ENCODE data around the gene RGL1.

Gene RGL1

GRCh38 chr1:183953031-183953430 lies 148.1 kb downstream of the RGL1 start:
- Histone ChIP-seq H3K27me3 (ENCODE audit: control insufficient read depth, insufficient read depth, low read length) (no peaks in the 10 kb centered on the region), H3K36me3 (ENCODE audit: control insufficient read depth, low read depth, low read length) (no peaks in the 10 kb centered on the region), H3K27ac (ENCODE audit: low read length) (no peak overlapping the region), H3K4me1 (ENCODE audit: control insufficient read depth, low read depth, low read length) (no peaks in the 10 kb centered on the region), H3K4me3 (ENCODE audit: low read length) (no peak overlapping the region), H3K9me3 (ENCODE audit: control insufficient read depth, low read depth, low read length) (no peaks in the 10 kb centered on the region), H3K9ac (ENCODE audit: low read length) (no peak overlapping the region)

GRCh38 chr1:183954496-183954895 lies 149.6 kb downstream of the RGL1 start:
- Histone ChIP-seq H3K4me3 (ENCODE audit: low read length) (no peak overlapping the region), H3K36me3 (ENCODE audit: control insufficient read depth, low read depth, low read length) (no peaks in the 10 kb centered on the region), H3K27ac (ENCODE audit: low read length) (no peak overlapping the region), H3K4me1 (ENCODE audit: control insufficient read depth, low read depth, low read length) (no peaks in the 10 kb centered on the region), H3K9ac (ENCODE audit: low read length) (no peak overlapping the region), H3K27me3 (ENCODE audit: control insufficient read depth, insufficient read depth, low read length) (no peaks in the 10 kb centered on the region), H3K9me3 (ENCODE audit: control insufficient read depth, low read depth, low read length) (no peaks in the 10 kb centered on the region)

- no peak overlapping the region for H3K9ac ChIP-seq (ENCODE audit: low read length)
- H3K4me3 ChIP-seq (ENCODE audit: low read length) = no peak overlapping the region
- no peaks in the 10 kb centered on the region for H3K36me3 ChIP-seq (ENCODE audit: control insufficient read depth, low read depth, low read length)
- H3K27ac ChIP-seq (ENCODE audit: low read length) = no peak overlapping the region
- no peaks in the 10 kb centered on the region for H3K9me3 ChIP-seq (ENCODE audit: control insufficient read depth, low read depth, low read length)
- no peaks in the 10 kb centered on the region for H3K4me1 ChIP-seq (ENCODE audit: control insufficient read depth, low read depth, low read length)
- H3K27me3 ChIP-seq (ENCODE audit: control insufficient read depth, insufficient read depth, low read length) = no peaks in the 10 kb centered on the region
Observed at GRCh38 chr1:183956559-183957188, 151.8 kb downstream of the RGL1 start.

- no peaks in the 10 kb centered on the region for H3K4me1 ChIP-seq (ENCODE audit: control insufficient read depth, low read depth, low read length)
Observed at GRCh38 chr1:183957216-183957830, 152.4 kb downstream of the RGL1 start.

GRCh38 chr1:183958958-183959357 lies 154.0 kb downstream of the RGL1 start:
- no peaks in the 10 kb centered on the region for H3K4me1 ChIP-seq (ENCODE audit: control insufficient read depth, low read depth, low read length)
- no peak overlapping the region for H3K27ac ChIP-seq (ENCODE audit: low read length)
- H3K9ac ChIP-seq (ENCODE audit: low read length) = no peak overlapping the region
- H3K36me3 ChIP-seq (ENCODE audit: control insufficient read depth, low read depth, low read length) = no peaks in the 10 kb centered on the region
- no peaks in the 10 kb centered on the region for H3K9me3 ChIP-seq (ENCODE audit: control insufficient read depth, low read depth, low read length)
- no peaks in the 10 kb centered on the region for H3K27me3 ChIP-seq (ENCODE audit: control insufficient read depth, insufficient read depth, low read length)
- no peak overlapping the region for H3K4me3 ChIP-seq (ENCODE audit: low read length)

More at GRCh38 chr1:183957216-183957830, 152.4 kb downstream of the RGL1 start:
- Histone ChIP-seq H3K4me3 (ENCODE audit: low read length) (no peak overlapping the region), H3K9ac (ENCODE audit: low read length) (no peak overlapping the region), H3K27ac (ENCODE audit: low read length) (no peak overlapping the region), H3K36me3 (ENCODE audit: control insufficient read depth, low read depth, low read length) (no peaks in the 10 kb centered on the region), H3K27me3 (ENCODE audit: control insufficient read depth, insufficient read depth, low read length) (no peaks in the 10 kb centered on the region), H3K9me3 (ENCODE audit: control insufficient read depth, low read depth, low read length) (no peaks in the 10 kb centered on the region)

- Histone ChIP-seq H3K27ac (ENCODE audit: low read length) (no peak overlapping the region), H3K36me3 (ENCODE audit: control insufficient read depth, low read depth, low read length) (no peaks in the 10 kb centered on the region), H3K27me3 (ENCODE audit: control insufficient read depth, insufficient read depth, low read length) (no peaks in the 10 kb centered on the region), H3K4me1 (ENCODE audit: control insufficient read depth, low read depth, low read length) (no peaks in the 10 kb centered on the region), H3K4me3 (ENCODE audit: low read length) (no peak overlapping the region), H3K9ac (ENCODE audit: low read length) (no peak overlapping the region), H3K9me3 (ENCODE audit: control insufficient read depth, low read depth, low read length) (no peaks in the 10 kb centered on the region)
Observed at GRCh38 chr1:183961132-183961531, 156.2 kb downstream of the RGL1 start.

GRCh38 chr1:183962903-183963302 lies 158.0 kb downstream of the RGL1 start:
- Histone ChIP-seq H3K9me3 (ENCODE audit: control insufficient read depth, low read depth, low read length) (no peaks in the 10 kb centered on the region), H3K27me3 (ENCODE audit: control insufficient read depth, insufficient read depth, low read length) (no peaks in the 10 kb centered on the region), H3K4me3 (ENCODE audit: low read length) (no peak overlapping the region), H3K27ac (ENCODE audit: low read length) (no peak overlapping the region), H3K36me3 (ENCODE audit: control insufficient read depth, low read depth, low read length) (no peaks in the 10 kb centered on the region), H3K4me1 (ENCODE audit: control insufficient read depth, low read depth, low read length) (no peaks in the 10 kb centered on the region), H3K9ac (ENCODE audit: low read length) (no peak overlapping the region)

- Histone ChIP-seq H3K36me3 (ENCODE audit: control insufficient read depth, low read depth, low read length) (no peaks in the 10 kb centered on the region), H3K9me3 (ENCODE audit: control insufficient read depth, low read depth, low read length) (no peaks in the 10 kb centered on the region), H3K9ac (ENCODE audit: low read length) (no peak overlapping the region), H3K27me3 (ENCODE audit: control insufficient read depth, insufficient read depth, low read length) (no peaks in the 10 kb centered on the region), H3K4me1 (ENCODE audit: control insufficient read depth, low read depth, low read length) (no peaks in the 10 kb centered on the region), H3K27ac (ENCODE audit: low read length) (no peak overlapping the region), H3K4me3 (ENCODE audit: low read length) (no peak overlapping the region)
Observed at GRCh38 chr1:183965726-183966125, 160.8 kb downstream of the RGL1 start.

GRCh38 chr1:183966487-183966886 lies 161.6 kb downstream of the RGL1 start:
- Histone ChIP-seq H3K27ac (ENCODE audit: low read length) (no peak overlapping the region), H3K9me3 (ENCODE audit: control insufficient read depth, low read depth, low read length) (no peaks in the 10 kb centered on the region), H3K27me3 (ENCODE audit: control insufficient read depth, insufficient read depth, low read length) (no peaks in the 10 kb centered on the region), H3K4me3 (ENCODE audit: low read length) (no peak overlapping the region), H3K9ac (ENCODE audit: low read length) (no peak overlapping the region), H3K4me1 (ENCODE audit: control insufficient read depth, low read depth, low read length) (no peaks in the 10 kb centered on the region), H3K36me3 (ENCODE audit: control insufficient read depth, low read depth, low read length) (no peaks in the 10 kb centered on the region)

- Histone ChIP-seq H3K27ac (ENCODE audit: low read length) (no peak overlapping the region), H3K4me1 (ENCODE audit: control insufficient read depth, low read depth, low read length) (no peaks in the 10 kb centered on the region), H3K27me3 (ENCODE audit: control insufficient read depth, insufficient read depth, low read length) (no peaks in the 10 kb centered on the region), H3K9me3 (ENCODE audit: control insufficient read depth, low read depth, low read length) (no peaks in the 10 kb centered on the region), H3K36me3 (ENCODE audit: control insufficient read depth, low read depth, low read length) (no peaks in the 10 kb centered on the region), H3K9ac (ENCODE audit: low read length) (no peak overlapping the region), H3K4me3 (ENCODE audit: low read length) (no peak overlapping the region)
Observed at GRCh38 chr1:183967914-183968313, 163.0 kb downstream of the RGL1 start.

GRCh38 chr1:183968386-183968785 lies 163.5 kb downstream of the RGL1 start:
- no peaks in the 10 kb centered on the region for H3K36me3 ChIP-seq (ENCODE audit: control insufficient read depth, low read depth, low read length)
- no peaks in the 10 kb centered on the region for H3K9me3 ChIP-seq (ENCODE audit: control insufficient read depth, low read depth, low read length)
- H3K9ac ChIP-seq (ENCODE audit: low read length) = no peak overlapping the region
- H3K4me3 ChIP-seq (ENCODE audit: low read length) = no peak overlapping the region
- H3K27me3 ChIP-seq (ENCODE audit: control insufficient read depth, insufficient read depth, low read length) = no peaks in the 10 kb centered on the region
- H3K27ac ChIP-seq (ENCODE audit: low read length) = no peak overlapping the region
- no peaks in the 10 kb centered on the region for H3K4me1 ChIP-seq (ENCODE audit: control insufficient read depth, low read depth, low read length)

All from iPS-18a (cell line).